ENCODE results near the gene RUNX2. TPM values are rescaled to one million over a fixed set of nuclear protein-coding genes. Genes with fewer than 3 reads are reported as not detected.
"Not testable (repeated sequence)": the region's sequence is repeated elsewhere in the genome, so short reads cannot be mapped to it uniquely, and the experiment has no call there.

Gene RUNX2
- total RNA-seq, 4 donors from 2014 or later = 0.26 to 6.2 (median 2.1) TPM

DNA sequence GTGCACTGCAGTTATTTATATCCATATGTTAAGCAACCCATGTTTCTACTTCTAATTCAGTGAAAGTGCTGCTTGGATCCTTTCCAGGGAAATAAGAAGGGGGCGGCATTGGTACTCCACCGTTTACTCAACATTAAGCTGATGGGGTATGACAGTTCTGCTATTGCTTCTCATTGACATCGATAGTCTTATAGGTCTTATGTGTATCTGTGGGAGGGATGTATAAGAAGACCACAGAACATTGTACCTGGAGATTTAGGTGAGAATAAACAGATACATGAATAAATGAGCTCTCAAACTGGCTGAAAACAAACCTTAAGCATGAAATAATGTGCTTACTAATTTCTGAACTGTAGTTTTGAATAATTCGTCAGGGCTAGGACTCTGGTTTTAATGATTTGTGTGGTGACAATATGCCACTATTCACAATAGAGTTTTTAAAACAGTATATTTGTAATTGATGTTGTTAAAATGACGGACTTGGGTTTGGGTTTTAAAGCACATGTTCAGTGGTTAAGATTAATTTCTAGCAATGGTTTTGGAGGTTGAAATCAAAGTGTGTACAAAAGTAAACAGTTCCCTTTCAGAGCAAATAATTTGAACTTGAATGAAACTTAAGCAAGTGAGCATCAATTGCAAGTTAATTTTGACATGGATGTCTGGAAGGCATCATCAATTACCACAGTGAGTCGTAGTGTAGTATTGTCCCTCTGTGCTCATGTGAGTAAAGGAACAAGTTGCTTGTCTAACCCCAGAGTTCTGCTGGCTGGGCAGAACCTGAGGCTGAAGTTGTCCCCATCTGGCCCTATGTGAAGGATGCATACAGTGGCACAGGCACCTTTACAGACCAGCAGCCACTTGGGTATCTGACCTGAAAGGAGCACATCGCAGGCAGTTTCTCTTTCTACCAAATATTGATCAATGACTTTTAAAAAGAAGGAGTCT lies 134.3 kb downstream of the RUNX2 start:
- Histone ChIP-seq H3K4me1 (no peaks in the 10 kb centered on the region), H3K27me3 (no peaks in the 10 kb centered on the region), H3K36me3 (no peaks in the 10 kb centered on the region), H3K9me3 (no peaks in the 10 kb centered on the region), H3K4me3 (no peak overlapping the region), H3K27ac (no peak overlapping the region)
- no peak for TF ChIP-seq POLR2A (IDR thresholded peaks at IDR 0.05)
- TF ChIP-seq, protein P1, sequence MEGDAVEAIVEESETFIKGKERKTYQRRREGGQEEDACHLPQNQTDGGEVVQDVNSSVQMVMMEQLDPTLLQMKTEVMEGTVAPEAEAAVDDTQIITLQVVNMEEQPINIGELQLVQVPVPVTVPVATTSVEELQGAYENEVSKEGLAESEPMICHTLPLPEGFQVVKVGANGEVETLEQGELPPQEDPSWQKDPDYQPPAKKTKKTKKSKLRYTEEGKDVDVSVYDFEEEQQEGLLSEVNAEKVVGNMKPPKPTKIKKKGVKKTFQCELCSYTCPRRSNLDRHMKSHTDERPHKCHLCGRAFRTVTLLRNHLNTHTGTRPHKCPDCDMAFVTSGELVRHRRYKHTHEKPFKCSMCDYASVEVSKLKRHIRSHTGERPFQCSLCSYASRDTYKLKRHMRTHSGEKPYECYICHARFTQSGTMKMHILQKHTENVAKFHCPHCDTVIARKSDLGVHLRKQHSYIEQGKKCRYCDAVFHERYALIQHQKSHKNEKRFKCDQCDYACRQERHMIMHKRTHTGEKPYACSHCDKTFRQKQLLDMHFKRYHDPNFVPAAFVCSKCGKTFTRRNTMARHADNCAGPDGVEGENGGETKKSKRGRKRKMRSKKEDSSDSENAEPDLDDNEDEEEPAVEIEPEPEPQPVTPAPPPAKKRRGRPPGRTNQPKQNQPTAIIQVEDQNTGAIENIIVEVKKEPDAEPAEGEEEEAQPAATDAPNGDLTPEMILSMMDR (IDR thresholded peaks at IDR 0.05) = no peak
- no peak for DNase-seq
- intact Hi-C loops (cut with DNase I; ENCODE audit: low total_unique reads) = no loop called here

DNA sequence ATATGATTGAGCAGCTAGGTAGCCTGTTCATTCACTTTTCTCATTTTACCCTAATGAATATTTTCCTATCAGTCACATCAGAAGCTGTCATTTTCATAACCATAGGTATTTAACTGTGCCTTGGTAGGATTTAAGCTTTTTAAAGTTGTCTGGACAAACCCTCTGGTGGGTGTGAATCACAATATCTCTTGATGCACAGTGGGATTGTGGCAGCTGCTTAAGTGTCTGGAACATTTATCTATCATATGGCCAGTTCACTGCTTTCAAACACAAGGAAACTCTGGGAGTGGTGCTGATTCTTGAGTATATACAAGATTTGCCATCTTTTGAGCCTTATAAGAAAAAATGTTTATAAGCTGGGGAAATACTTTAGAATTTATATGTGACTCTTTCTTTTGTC lies 136.6 kb downstream of the RUNX2 start:
- no peaks in the 10 kb centered on the region for H3K4me1 ChIP-seq
- no peaks in the 10 kb centered on the region for H3K9me3 ChIP-seq
- no peaks in the 10 kb centered on the region for H3K27me3 ChIP-seq
- no peak overlapping the region for H3K4me3 ChIP-seq
- no peak overlapping the region for H3K27ac ChIP-seq
- intact Hi-C loops (cut with DNase I; ENCODE audit: low total_unique reads) = no loop called here
- H3K36me3 ChIP-seq = no peaks in the 10 kb centered on the region
- no peak for DNase-seq
- no peak for TF ChIP-seq POLR2A (IDR thresholded peaks at IDR 0.05)
- TF ChIP-seq, protein P1 (IDR thresholded peaks at IDR 0.05) = no peak

DNA sequence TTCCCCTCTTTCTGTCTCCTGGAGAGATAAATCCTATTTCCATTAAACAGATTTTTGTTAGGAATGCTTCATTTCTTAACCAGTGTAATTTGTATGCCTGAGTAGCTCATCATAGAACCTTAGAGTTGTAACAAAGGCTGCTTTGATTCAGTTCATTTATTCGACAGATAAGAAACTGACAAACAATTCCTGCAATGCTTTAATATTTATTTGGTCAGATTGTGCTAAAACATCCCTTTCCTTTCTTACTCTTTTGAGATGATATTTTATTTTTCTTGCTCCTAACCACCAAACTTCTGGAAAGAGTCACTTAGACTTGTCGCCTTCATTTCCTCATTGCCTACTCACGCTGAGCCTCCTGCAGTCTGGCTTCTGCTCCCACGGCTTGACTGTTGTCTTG lies 138.6 kb downstream of the RUNX2 start:
- intact Hi-C loops (cut with DNase I; ENCODE audit: low total_unique reads) = no loop called here
- Histone ChIP-seq H3K4me1 (no peaks in the 10 kb centered on the region), H3K36me3 (no peaks in the 10 kb centered on the region), H3K27ac (no peak overlapping the region), H3K27me3 (no peaks in the 10 kb centered on the region), H3K4me3 (no peak overlapping the region), H3K9me3 (no peaks in the 10 kb centered on the region)
- TF ChIP-seq POLR2A (IDR thresholded peaks at IDR 0.05) = no peak
- TF ChIP-seq, protein P1 (IDR thresholded peaks at IDR 0.05) = no peak
- DNase-seq = no peak

DNA sequence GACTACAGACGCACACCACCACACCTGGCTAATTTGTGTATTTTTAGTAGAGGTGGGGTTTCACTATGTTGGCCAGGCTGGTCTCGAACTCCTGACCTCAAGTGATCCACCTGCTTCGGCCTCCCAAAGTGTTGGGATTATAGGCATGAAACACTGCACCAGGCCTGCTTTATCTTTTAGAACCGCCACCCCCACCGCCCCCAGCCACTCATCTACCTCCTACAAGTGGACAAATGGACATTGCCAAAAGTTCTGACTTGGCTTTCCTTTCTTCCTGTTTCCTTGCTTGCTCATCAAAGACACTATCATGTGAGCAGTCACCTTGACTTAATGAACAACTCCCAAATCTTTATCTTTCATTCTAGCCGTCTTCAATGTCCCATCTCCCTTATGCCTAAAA lies 139.3 kb downstream of the RUNX2 start:
- H3K27ac ChIP-seq; H3K36me3 ChIP-seq; H3K9me3 ChIP-seq; H3K4me1 ChIP-seq; H3K27me3 ChIP-seq; DNase-seq; intact Hi-C loops (cut with DNase I; ENCODE audit: low total_unique reads); H3K4me3 ChIP-seq: not testable (repeated sequence)

DNA sequence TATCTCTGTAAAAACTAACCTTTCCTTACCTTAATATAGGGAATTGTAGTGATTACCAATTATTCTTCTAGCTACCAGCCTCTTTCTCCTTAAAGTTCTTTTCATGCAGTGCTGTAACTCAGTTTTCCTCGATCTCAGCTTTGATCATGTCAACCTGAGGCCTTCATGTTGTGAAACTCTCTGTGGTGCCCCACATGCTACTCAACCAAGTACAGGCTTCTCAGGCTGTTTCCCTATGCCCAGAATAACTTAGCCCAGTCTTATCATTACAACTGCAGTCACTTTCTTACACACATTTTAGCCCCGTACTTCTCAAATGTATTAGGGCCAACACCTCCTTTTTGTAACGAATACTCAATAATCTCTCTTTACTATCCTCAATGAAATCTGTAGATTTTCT lies 139.7 kb downstream of the RUNX2 start:
- TF ChIP-seq POLR2A (IDR thresholded peaks at IDR 0.05) = no peak
- TF ChIP-seq, protein P1 (IDR thresholded peaks at IDR 0.05) = no peak
- Histone ChIP-seq H3K4me3 (no peak overlapping the region), H3K4me1 (no peaks in the 10 kb centered on the region), H3K9me3 (no peaks in the 10 kb centered on the region), H3K27ac (no peak overlapping the region), H3K27me3 (no peaks in the 10 kb centered on the region), H3K36me3 (no peaks in the 10 kb centered on the region)
- DNase-seq = no peak
- intact Hi-C loops (cut with DNase I; ENCODE audit: low total_unique reads) = no loop called here

Measured in uterus (tissue), 4 donors.